H1 (cell line): ENCODE results near the gene TMEM50A. TPM values are rescaled to one million over a fixed set of nuclear protein-coding genes. Genes with fewer than 3 reads are reported as not detected.

Source experiments
- CTCF ChIA-PET: fragments of 300-600 bp; sonication (Branson Sonifier 250); formaldehyde crosslinking; loops from one replicate; lab custom pipeline; 2021; ENCODE audit not compliant: partially characterized antibody; lab: Charles Lee
- POLR2A ChIA-PET: fragments of 300-600 bp; sonication (Branson Sonifier 250); formaldehyde crosslinking; loops from one replicate; lab custom pipeline; 2021; ENCODE audit warnings: inconsistent platforms; ENCODE audit not compliant: partially characterized antibody; lab: Charles Lee
- DNase-seq, 2 experiments: peaks; one replicate each; pipeline versions ENCODE4 v3.0.0 to v3.0.0-alpha.2; 2010 to 2022; ENCODE audit warnings: low spot score in 2 of 2, low read depth in 1 of 2, mixed read lengths in 1 of 2
- FAIRE-seq: peaks from 2 replicates; lab custom pipeline; 2011; peaks lifted over from hg19 to GRCh38; lab: Jason Lieb, UNC
- H2AFZ ChIP-seq: 2 replicates; pipeline ENCODE4 v1.8.1; 2012; ENCODE audit warnings: low read length, inconsistent platforms
- H2AK5ac ChIP-seq: 2 replicates; pipeline ENCODE4 v1.6.1; 2013; ENCODE audit warnings: low read depth, low read length
- H2BK120ac ChIP-seq: replicated peaks from 2 replicates; pipeline ENCODE3; 2013; ENCODE audit warnings: low read depth, low read length, inconsistent platforms
- H2BK12ac ChIP-seq: 2 replicates; pipeline ENCODE4 v1.6.1; 2013; ENCODE audit warnings: low read depth, low read length
- H2BK15ac ChIP-seq: 2 replicates; pipeline ENCODE4 v1.6.1; 2013; ENCODE audit warnings: low read length
- H2BK20ac ChIP-seq: 2 replicates; pipeline ENCODE4 v1.6.1; 2013; ENCODE audit warnings: low read length
- H2BK5ac ChIP-seq: 2 replicates; pipeline ENCODE4 v1.6.1; 2013; ENCODE audit warnings: low read depth, low read length
- H3K14ac ChIP-seq: 2 replicates; pipeline ENCODE4 v1.6.1; 2013; ENCODE audit warnings: inconsistent platforms; ENCODE audit not compliant: insufficient read length
- H3K18ac ChIP-seq: 2 replicates; pipeline ENCODE4 v1.6.1; 2013; ENCODE audit warnings: low read length; ENCODE audit errors: extremely low read depth
- H3K23ac ChIP-seq: 2 replicates; pipeline ENCODE4 v1.6.1; 2013; ENCODE audit warnings: inconsistent platforms; ENCODE audit not compliant: insufficient read length
- H3K23me2 ChIP-seq: 2 replicates; pipeline ENCODE4 v1.6.1; 2013; ENCODE audit warnings: low read depth, low read length
- H3K27ac ChIP-seq: 2 replicates; pipeline ENCODE4 v1.6.1; 2011; ENCODE audit warnings: low read depth, low read length, inconsistent platforms
- H3K27me3 ChIP-seq, 4 experiments: replicated peaks in 1 of 4; 1 replicate in 1 of 4; 2 replicates in 3 of 4; pipeline versions ENCODE4 v1.6.1 to v1.8.1; 2011 to 2013; ENCODE audit warnings: low read length in 3 of 4, mild to moderate bottlenecking in 3 of 4, inconsistent platforms in 2 of 4, mixed read lengths in 2 of 4, moderate library complexity in 1 of 4; ENCODE audit not compliant: control insufficient read depth in 3 of 4, insufficient read depth in 3 of 4; ENCODE audit errors: extremely low read depth in 1 of 4
- H3K36me3 ChIP-seq, 4 experiments: 2 replicates each; pipeline versions ENCODE4 v1.6.1 to v1.8.1; 2011 to 2013; ENCODE audit warnings: mild to moderate bottlenecking in 4 of 4, low read length in 3 of 4, moderate library complexity in 2 of 4, control low read depth in 1 of 4, inconsistent platforms in 1 of 4; ENCODE audit not compliant: insufficient read depth in 4 of 4, control insufficient read depth in 2 of 4
- H3K4ac ChIP-seq: replicated peaks from 2 replicates; pipeline ENCODE3; 2013; ENCODE audit warnings: low read length, low read depth, mixed read lengths, inconsistent platforms; ENCODE audit not compliant: insufficient read length
- H3K4me1 ChIP-seq, 4 experiments: replicated peaks in 1 of 4; 1 replicate in 1 of 4; 2 replicates in 3 of 4; pipeline versions ENCODE4 v1.6.1 to v1.8.1; 2011 to 2013; ENCODE audit warnings: low read length in 3 of 4, inconsistent platforms in 2 of 4, mixed read lengths in 1 of 4; ENCODE audit not compliant: insufficient read depth in 4 of 4, control insufficient read depth in 3 of 4
- H3K4me2 ChIP-seq, 2 experiments: 2 replicates each; pipeline versions ENCODE4 v1.6.1 to v1.8.1; 2011 to 2013; ENCODE audit warnings: low read depth in 2 of 2, low read length in 2 of 2, control low read depth in 1 of 2, inconsistent platforms in 1 of 2, mild to moderate bottlenecking in 1 of 2; ENCODE audit not compliant: insufficient read depth in 1 of 2
- H3K4me3 ChIP-seq, 4 experiments: fragments of 200-600, 300-600 bp in 1 of 4; sonication (generic), shearing (Covaris generic), sonication (Bioruptor Twin) in 1 of 4; 2 replicates each; pipeline versions ENCODE4 v1.5.1 to v1.8.1; 2011 to 2016; ENCODE audit warnings: low read length in 4 of 4, low read depth in 3 of 4, control low read depth in 2 of 4, inconsistent platforms in 2 of 4, mild to moderate bottlenecking in 2 of 4, mixed read lengths in 1 of 4, moderate library complexity in 1 of 4; ENCODE audit not compliant: insufficient read depth in 2 of 4; ENCODE audit errors: extremely low read depth in 1 of 4
- H3K56ac ChIP-seq: replicated peaks from 2 replicates; pipeline ENCODE3; 2013; ENCODE audit warnings: low read depth, mild to moderate bottlenecking, mixed read lengths, low read length, inconsistent platforms; ENCODE audit not compliant: insufficient read length
- H3K79me1 ChIP-seq: 2 replicates; pipeline ENCODE4 v1.6.1; 2013; ENCODE audit warnings: low read depth, low read length, control low read depth
- H3K79me2 ChIP-seq, 2 experiments: 2 replicates each; pipeline versions ENCODE4 v1.6.1 to v1.8.1; 2012 to 2013; ENCODE audit warnings: low read length in 2 of 2, mild to moderate bottlenecking in 2 of 2, inconsistent platforms in 1 of 2; ENCODE audit not compliant: insufficient read depth in 2 of 2, control insufficient read depth in 1 of 2
- H3K9ac ChIP-seq, 4 experiments: replicated peaks in 1 of 4; 1 replicate in 1 of 4; 2 replicates in 3 of 4; pipeline versions ENCODE4 v1.6.1 to v1.8.1; 2011 to 2013; ENCODE audit warnings: low read depth in 3 of 4, low read length in 3 of 4, control low read depth in 2 of 4, mild to moderate bottlenecking in 2 of 4, moderate library complexity in 2 of 4, inconsistent platforms in 1 of 4; ENCODE audit errors: extremely low read depth in 1 of 4
- H3K9me3 ChIP-seq, 2 experiments: 2 replicates each; pipeline versions ENCODE4 v1.6.1 to v1.8.1; 2012 to 2013; ENCODE audit warnings: mild to moderate bottlenecking in 2 of 2, moderate library complexity in 2 of 2, control low read depth in 1 of 2, inconsistent platforms in 1 of 2, low read depth in 1 of 2, low read length in 1 of 2, mixed read lengths in 1 of 2; ENCODE audit not compliant: insufficient read depth in 2 of 2
- H4K20me1 ChIP-seq, 2 experiments: replicated peaks in 1 of 2; 2 replicates each; pipeline versions ENCODE3 to v1.8.1; 2011 to 2013; ENCODE audit warnings: inconsistent platforms in 2 of 2, low read length in 2 of 2, mild to moderate bottlenecking in 1 of 2; ENCODE audit not compliant: insufficient read depth in 2 of 2, control insufficient read depth in 1 of 2
- H4K5ac ChIP-seq: 2 replicates; pipeline ENCODE4 v1.6.1; 2013; ENCODE audit warnings: low read length, low read depth, mixed read lengths, inconsistent platforms; ENCODE audit not compliant: insufficient read length
- H4K8ac ChIP-seq: 2 replicates; pipeline ENCODE4 v1.8.0; 2013; ENCODE audit warnings: mild to moderate bottlenecking, moderate library complexity, low read length, inconsistent platforms; ENCODE audit not compliant: insufficient read depth; ENCODE audit errors: extremely low read depth
- H4K91ac ChIP-seq: replicated peaks from 2 replicates; pipeline ENCODE3; 2013; ENCODE audit warnings: low read length, mixed read lengths, inconsistent platforms; ENCODE audit not compliant: insufficient read length
- CEBPB ChIP-seq: IDR thresholded peaks from 2 replicates; pipeline ENCODE4 v1.6.1; 2012; ENCODE audit warnings: low read depth, low read length
- CHD2 ChIP-seq: IDR thresholded peaks from 2 replicates; pipeline ENCODE4 v1.6.1; 2012; ENCODE audit warnings: low read length, improper control_type of control experiment
- JUND ChIP-seq: IDR thresholded peaks from 2 replicates; pipeline ENCODE4 v1.6.1; 2011; ENCODE audit warnings: mild to moderate bottlenecking, improper control_type of control experiment, low read length
- WGBS, 2 experiments: shearing (Covaris generic) in 1 of 2; methylation state at CpG; one replicate each; pipeline versions ENCODE4 v1.1.6 to v1.1.7; 2013 to 2015; ENCODE audit warnings: low lambda C conversion rate in 2 of 2, mixed read lengths in 2 of 2, inconsistent platforms in 1 of 2, low coverage in 1 of 2, missing lambda C conversion rate in 1 of 2; ENCODE audit not compliant: insufficient replicate concordance in 2 of 2, insufficient coverage in 1 of 2, insufficient read length in 1 of 2; ENCODE audit errors: extremely low coverage in 1 of 2, missing lambda C conversion rate in 1 of 2; 5-methylcytosine and 5-hydroxymethylcytosine counted together
- polyA plus RNA-seq, 7 experiments: library from polyadenylated mRNA; depleted of rRNA in 3 of 7; stranded (reverse) in 5 of 7; unstranded in 2 of 7; fragments of >200 nt in 5 of 7; fragments of 200-250 nt in 2 of 7; gene quantifications; 1 replicate in 5 of 7; 2 replicates in 1 of 7; 4 replicates in 1 of 7; pipeline versions ENCODE4 v1.2.1 to v1.2.3, GENCODE V29; 2011 to 2013; ENCODE audit warnings: missing spikeins in 2 of 7, mixed read lengths in 2 of 7
- total RNA-seq: library from RNA; stranded (reverse); fragmentation: NEBNext Ultra II Directional; extraction: Animal tissue kit (Norgen Biotek cat#: 25700); gene quantifications from 2 replicates; pipeline ENCODE4 v1.2.1, GENCODE V29; 2021
- TF ChIP-seq, protein P1 (sequence below): IDR thresholded peaks from 2 replicates; pipeline ENCODE4 v1.6.1; 2011; ENCODE audit warnings: low read depth, mild to moderate bottlenecking, low read length; ENCODE audit not compliant: insufficient read depth

Gene TMEM50A
- total and polyA plus RNA-seq, 2 of the 8 experiments (the other 6 are each of a cell fraction or from before 2014, with no cell fraction given), result 98.6 to 111 TPM

- CTCF ChIA-PET, result interaction anchor here (0.6 to 1.6 kb wide), 2 partner anchors 11 to 145 kb away, joined by 3 to 5 read pairs; no protein-coding TSS in a partner anchor
- no peak overlapping the region for H3K23ac ChIP-seq
- H3K9ac ChIP-seq, result no peak overlapping the region
Observed at GRCh38 chr1:25342846-25343245, 4.7 kb downstream of the TMEM50A start.

More at GRCh38 chr1:25342846-25343245, 4.7 kb downstream of the TMEM50A start:
- Histone ChIP-seq H2BK120ac (no peak overlapping the region), H4K8ac (no peak overlapping the region), H3K79me1 (no peaks in the 10 kb centered on the region), H3K4ac (no peak overlapping the region), H4K5ac (no peak overlapping the region), H3K36me3 (peaks cover 0 to 16% (median 7%) of the 10 kb centered on the region in 4 experiments; a peak in 4 of 8 replicates), H3K79me2 (peaks cover 0 to 60% of the 10 kb centered on the region in 2 experiments; a peak in 2 of 4 replicates), H3K27me3 (no peaks in the 10 kb centered on the region), H3K9me3 (no peaks in the 10 kb centered on the region), H2BK20ac (no peak overlapping the region), H4K91ac (no peak overlapping the region), H3K27ac (no peak overlapping the region), H3K14ac (no peak overlapping the region), H3K4me3 (no peak overlapping the region), H4K20me1 (peaks cover 3% of the 10 kb centered on the region in 2 experiments), H3K18ac (no peak overlapping the region), H2BK15ac (no peak overlapping the region), H2BK5ac (no peak overlapping the region), H2BK12ac (no peak overlapping the region), H3K56ac (no peak overlapping the region), H3K4me1 (peaks cover 0 to 3% (median 0%) of the 10 kb centered on the region in 4 experiments; a peak in 1 of 7 replicates), H2AK5ac (no peak overlapping the region), H3K23me2 (no peaks in the 10 kb centered on the region), H3K4me2 (no peak overlapping the region), H2AFZ (no peak overlapping the region)
- FAIRE-seq (no peak), DNase-seq (no peak)
- 93% methylated on average over 1 of the region's 1 CpG; no CpG with 5 or more reads in 1 of the 2 experiments for WGBS, 2 experiments
- POLR2A ChIA-PET, result no interaction called here
- no peak for TF ChIP-seq JUND
- TF ChIP-seq CEBPB, result no peak
- no peak for TF ChIP-seq CHD2
- TF ChIP-seq, protein P1, sequence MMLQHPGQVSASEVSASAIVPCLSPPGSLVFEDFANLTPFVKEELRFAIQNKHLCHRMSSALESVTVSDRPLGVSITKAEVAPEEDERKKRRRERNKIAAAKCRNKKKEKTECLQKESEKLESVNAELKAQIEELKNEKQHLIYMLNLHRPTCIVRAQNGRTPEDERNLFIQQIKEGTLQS, result no peak
